Stimulated activated CD8-positive, alpha-beta memory T cell treated with anti-CD3 and anti-CD28 coated beads, Interleukin-2, amount 100 ng/mL, for 1 hour (primary cell): ENCODE data around the gene HECTD4.
A peak's percentile ranks its signal among the peaks of the same experiment; 100 is the strongest.

Experiments used
- DNase-seq, 2 donors: peaks; one replicate each; pipeline ENCODE4 v3.0.0-alpha.2; 2020; ENCODE audit warnings: low read depth in 2 of 2

The HECTD4 gene

GRCh38 chr12:112161711-112162110 is 220.5 kb downstream of the HECTD4 start:
- no peak for DNase-seq

GRCh38 chr12:112160611-112161010 is 221.6 kb downstream of the HECTD4 start:
- DNase-seq: no peak

- no peak for DNase-seq
Measured at GRCh38 chr12:112159146-112159541, 223.1 kb downstream of the HECTD4 start.

GRCh38 chr12:112158461-112159145 is 223.6 kb downstream of the HECTD4 start:
- DNase-seq: peak in 1 of 2 donors; percentile 15

- DNase-seq: no peak
Measured at GRCh38 chr12:112153893-112154219, 228.4 kb downstream of the HECTD4 start.

GRCh38 chr12:112153181-112153892 is 228.9 kb downstream of the HECTD4 start:
- no peak for DNase-seq

GRCh38 chr12:112151766-112152541 is 230.3 kb downstream of the HECTD4 start:
- no peak for DNase-seq

- DNase-seq: no peak
Measured at GRCh38 chr12:112149596-112149995, 232.6 kb downstream of the HECTD4 start.

GRCh38 chr12:112148031-112148513 is 234.2 kb downstream of the HECTD4 start:
- DNase-seq: no peak

GRCh38 chr12:112146123-112146522 is 236.1 kb downstream of the HECTD4 start:
- no peak for DNase-seq

GRCh38 chr12:112140728-112141127 is 241.5 kb downstream of the HECTD4 start:
- no peak for DNase-seq

- DNase-seq: no peak
Measured at GRCh38 chr12:112134731-112135130, 247.5 kb downstream of the HECTD4 start.

GRCh38 chr12:112133418-112133817 is 248.8 kb downstream of the HECTD4 start:
- DNase-seq: no peak

GRCh38 chr12:112131686-112132085 is 250.5 kb downstream of the HECTD4 start:
- DNase-seq: no peak

GRCh38 chr12:112130441-112130998 is 251.7 kb downstream of the HECTD4 start:
- no peak for DNase-seq

- DNase-seq: no peak
Measured at GRCh38 chr12:112126911-112127310, 255.3 kb downstream of the HECTD4 start.

GRCh38 chr12:112126000-112126438 is 256.2 kb downstream of the HECTD4 start:
- DNase-seq: no peak

GRCh38 chr12:112125250-112125999 is 256.8 kb downstream of the HECTD4 start, which contains the start of gene TRAFD1:
Gene TRAFD1, plus strand, starts transcription at chr12:112125560. Its CDS starts 4,963 bp downstream, at chr12:112130523.
- peak; percentile 96 to 97 for DNase-seq

- no peak for DNase-seq
Measured at GRCh38 chr12:112124918-112125249, 257.3 kb downstream of the HECTD4 start.

- no peak for DNase-seq
Measured at GRCh38 chr12:112122823-112123690, 259.2 kb downstream of the HECTD4 start.
